ENCODE results near the gene NR1H2.

The NR1H2 gene

GRCh38 chr19:50416034-50416977, 40.0 kb downstream of the NR1H2 start:
- no peak overlapping the region for H3K4me3 ChIP-seq
- TF ChIP-seq CTCF (IDR thresholded peaks at IDR 0.05), result no peak
- H3K27ac ChIP-seq, result no peak overlapping the region
- DNase-seq (ENCODE audit: low spot score), result no peak

- TF ChIP-seq CTCF (IDR thresholded peaks at IDR 0.05), result no peak
- Histone ChIP-seq H3K4me3 (no peak overlapping the region), H3K27ac (no peak overlapping the region)
- no peak for DNase-seq (ENCODE audit: low spot score)
These were observed 41.1 kb downstream of the NR1H2 start for GRCh38 chr19:50417111-50418081.

GRCh38 chr19:50418176-50419021, 42.1 kb downstream of the NR1H2 start, which contains the start of gene SPIB:
Gene SPIB, plus strand, starts transcription at chr19:50418938. Its CDS starts 25 bp downstream, at chr19:50418963.
- DNase-seq (ENCODE audit: low spot score), result no peak
- Histone ChIP-seq H3K4me3 (no peak within 1 kb of the TSS), H3K27ac (no peak within 1 kb of the TSS)
- no peak for TF ChIP-seq CTCF (IDR thresholded peaks at IDR 0.05)

GRCh38 chr19:50419022-50419579, 42.8 kb downstream of the NR1H2 start:
- no peak overlapping the region for H3K4me3 ChIP-seq
- no peak for DNase-seq (ENCODE audit: low spot score)
- no peak for TF ChIP-seq CTCF (IDR thresholded peaks at IDR 0.05)
- no peak overlapping the region for H3K27ac ChIP-seq

- H3K27ac ChIP-seq, result no peak overlapping the region
These were observed 43.4 kb downstream of the NR1H2 start for GRCh38 chr19:50419580-50420035.

More at GRCh38 chr19:50419580-50420035, 43.4 kb downstream of the NR1H2 start:
- no peak for DNase-seq (ENCODE audit: low spot score)
- no peak overlapping the region for H3K4me3 ChIP-seq
- no peak for TF ChIP-seq CTCF (IDR thresholded peaks at IDR 0.05)
